HG03460 (cell line): ENCODE results near the gene TERT.
"Not testable (repeated sequence)": the region's sequence is repeated elsewhere in the genome, so short reads cannot be mapped to it uniquely, and the experiment has no call there.

Experiments used
- ATAC-seq: cut with Tn5 transposase; IDR thresholded peaks from one replicate; pipeline ENCODE4 v1.9.1; 2021; ENCODE audit not compliant: unreplicated experiment

Gene TERT

GRCh38 chr5:1280177-1281037 is 14.5 kb downstream of the TERT start:
- ATAC-seq: no peak

GRCh38 chr5:1279443-1280151 is 15.3 kb downstream of the TERT start:
- no peak for ATAC-seq

- ATAC-seq: no peak
Measured at GRCh38 chr5:1278656-1279442, 16.0 kb downstream of the TERT start.

- ATAC-seq: no peak
Measured at GRCh38 chr5:1278216-1278615, 16.7 kb downstream of the TERT start.

- ATAC-seq: no peak
Measured at GRCh38 chr5:1277781-1278180, 17.1 kb downstream of the TERT start.

DNA sequence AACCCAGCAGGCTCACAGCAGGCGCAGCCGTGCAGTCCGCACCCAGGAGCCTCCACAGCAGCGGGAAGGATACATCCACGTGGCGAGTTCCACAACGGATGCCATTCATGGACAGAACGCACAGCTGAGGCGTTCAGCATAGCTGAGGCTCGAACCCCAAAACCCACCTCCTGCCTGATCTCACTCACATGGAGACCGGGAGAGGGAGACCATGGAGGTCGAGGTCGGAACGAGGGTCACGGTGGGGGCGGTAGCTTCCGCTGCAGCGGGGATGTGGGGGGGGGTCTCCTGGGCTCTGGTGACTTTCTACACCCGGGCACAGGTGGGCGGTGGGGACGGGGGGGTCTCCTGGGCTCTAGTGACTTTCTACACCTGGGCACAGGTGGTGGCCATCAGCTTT is 17.5 kb downstream of the TERT start:
- no peak for ATAC-seq

- no peak for ATAC-seq
Measured at GRCh38 chr5:1276930-1277329, 17.9 kb downstream of the TERT start.

DNA sequence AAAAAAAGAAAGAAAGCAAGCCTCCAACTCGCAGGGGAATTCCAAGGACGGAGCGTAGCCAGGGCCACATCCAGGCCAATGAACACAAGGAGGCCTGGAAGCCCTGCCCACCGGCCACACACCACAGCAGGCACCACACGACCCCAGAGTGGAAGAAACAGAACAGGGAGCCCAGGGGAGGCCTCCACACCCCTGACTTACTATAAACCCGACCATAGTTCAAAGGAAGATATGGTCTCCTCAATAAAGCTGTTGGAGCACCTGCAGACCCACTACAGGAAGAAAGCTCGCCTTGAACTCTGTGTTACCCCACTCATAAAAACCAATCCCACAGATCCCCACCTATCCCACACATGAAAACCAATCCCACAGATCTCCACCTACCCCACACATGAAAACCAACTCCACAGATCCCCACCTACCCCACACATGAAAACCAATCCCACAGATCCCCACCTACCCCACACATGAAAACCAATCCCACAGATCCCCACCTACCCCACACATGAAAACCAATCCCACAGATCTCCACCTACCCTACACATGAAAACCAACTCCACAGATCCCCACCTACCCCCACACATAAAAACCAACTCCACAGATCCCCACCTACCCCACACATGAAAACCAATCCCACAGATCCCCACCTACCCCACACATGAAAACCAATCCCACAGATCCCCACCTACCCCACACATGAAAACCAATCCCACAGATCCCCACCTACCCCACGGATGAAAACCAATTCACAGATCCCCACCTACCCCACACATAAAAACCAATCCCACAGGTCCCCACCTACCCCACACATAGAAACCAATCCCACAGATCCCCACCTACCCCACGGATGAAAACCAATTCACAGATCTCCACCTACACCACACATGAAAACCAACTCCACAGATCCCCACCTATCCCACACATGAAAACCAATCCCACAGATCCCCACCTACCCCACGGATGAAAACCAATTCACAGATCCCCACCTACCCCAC is 19.2 kb downstream of the TERT start:
- not testable (repeated sequence) for ATAC-seq

- ATAC-seq: no peak
Measured at GRCh38 chr5:1274471-1274870, 20.4 kb downstream of the TERT start.

DNA sequence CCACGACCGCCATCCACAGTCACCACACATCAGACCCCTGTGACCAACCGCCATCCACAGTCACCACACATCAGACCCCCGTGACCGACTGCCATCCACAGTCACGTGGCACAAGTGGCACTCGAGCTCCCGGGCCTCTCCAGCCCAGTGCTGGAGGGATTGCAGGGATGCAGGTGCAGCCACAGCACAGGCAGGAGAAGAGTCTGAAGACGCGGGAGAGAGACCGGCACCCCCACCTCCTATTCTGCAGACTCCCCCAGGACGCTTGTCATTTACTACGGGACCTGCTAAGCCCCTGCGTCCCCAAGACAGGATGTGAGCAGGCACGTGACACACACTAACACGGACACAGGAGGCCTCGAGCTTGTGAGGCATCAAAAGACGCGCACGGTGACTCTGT is 21.1 kb downstream of the TERT start:
- ATAC-seq: no peak

DNA sequence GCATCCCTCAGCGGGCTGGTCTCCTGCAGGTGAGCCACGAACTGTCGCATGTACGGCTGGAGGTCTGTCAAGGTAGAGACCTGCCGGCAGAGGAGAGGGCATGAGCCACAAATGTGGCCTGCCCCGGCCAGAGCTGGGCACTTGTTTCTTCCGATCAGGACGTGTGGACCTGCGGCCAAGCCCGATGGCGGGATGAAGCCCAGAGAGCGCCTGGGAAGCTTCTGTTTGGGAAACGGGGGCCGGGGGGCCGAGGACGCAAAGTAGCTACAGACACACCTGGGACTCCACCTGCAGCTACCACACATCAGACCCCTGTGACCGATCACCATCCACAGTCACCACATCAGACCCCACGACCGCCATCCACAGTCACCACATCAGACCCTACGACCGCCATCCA is 22.7 kb downstream of the TERT start:
- ATAC-seq: no peak

DNA sequence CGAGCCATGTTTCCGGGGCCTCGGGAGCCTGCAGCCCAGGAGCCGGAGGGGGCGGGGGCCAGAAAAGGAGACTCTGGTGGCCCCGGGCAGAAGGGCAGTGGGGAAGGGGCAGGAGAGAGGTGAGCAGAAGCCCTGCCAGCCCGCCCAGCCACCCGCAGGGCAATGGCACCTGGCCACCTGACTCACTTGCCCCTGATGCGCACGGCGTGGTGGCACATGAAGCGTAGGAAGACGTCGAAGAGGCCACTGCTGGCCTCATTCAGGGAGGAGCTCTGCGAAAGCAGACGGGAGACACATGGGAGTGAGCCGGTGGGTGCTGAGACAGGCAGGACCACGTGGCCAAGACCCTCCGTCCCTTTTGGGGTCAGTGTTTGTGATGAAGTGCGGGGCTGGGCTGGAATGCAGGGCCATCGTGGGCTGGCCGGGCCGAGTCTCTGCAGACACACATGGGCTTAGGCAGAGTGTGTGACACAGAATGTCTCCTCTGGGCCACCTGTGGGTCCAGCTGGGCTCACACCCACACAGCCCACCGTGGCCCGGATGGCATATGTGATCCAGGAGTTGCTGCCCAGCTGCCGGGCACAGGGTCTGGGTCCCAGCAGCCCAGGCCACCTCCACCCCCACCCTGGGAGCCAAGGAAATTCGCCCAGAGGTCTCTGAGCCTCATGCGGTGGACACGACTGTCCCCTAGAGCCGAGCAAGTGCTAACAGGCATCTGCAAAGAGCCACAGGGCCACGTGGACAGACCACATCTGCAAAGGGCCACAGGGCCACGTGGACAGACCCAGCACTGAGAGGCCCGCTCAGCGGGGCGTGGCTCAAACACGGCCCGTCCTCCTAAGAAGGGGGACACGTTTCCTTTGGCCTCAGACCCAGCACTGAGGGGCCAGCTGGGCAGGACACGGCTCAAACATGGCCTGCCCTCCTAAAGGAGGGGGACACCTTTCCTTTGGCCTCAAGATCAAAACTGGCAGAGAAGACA is 23.6 kb downstream of the TERT start:
- no peak for ATAC-seq

DNA sequence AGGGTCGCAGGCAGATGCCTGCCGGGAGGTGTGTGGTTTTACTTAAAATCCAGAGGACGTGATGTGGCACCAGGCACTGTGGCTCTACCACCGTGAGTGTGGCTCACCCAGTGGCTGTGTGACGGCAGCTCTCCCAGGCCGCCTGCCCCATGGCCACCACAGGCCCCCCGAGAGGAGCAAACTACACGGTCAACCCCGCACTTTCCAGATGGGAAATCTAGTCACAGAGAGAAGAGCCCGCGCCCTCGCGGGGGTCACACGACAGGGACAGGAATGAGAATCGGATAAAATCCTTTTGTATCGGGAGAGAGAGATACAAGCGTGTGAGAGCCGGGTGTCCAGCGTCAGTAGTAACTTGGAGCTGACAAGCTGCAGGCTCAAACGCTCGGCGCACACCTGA is 24.4 kb downstream of the TERT start:
- no peak for ATAC-seq

GRCh38 chr5:1268666-1269065 is 26.2 kb downstream of the TERT start:
- no peak for ATAC-seq

GRCh38 chr5:1268056-1268455 is 26.8 kb downstream of the TERT start:
- ATAC-seq: no peak

DNA sequence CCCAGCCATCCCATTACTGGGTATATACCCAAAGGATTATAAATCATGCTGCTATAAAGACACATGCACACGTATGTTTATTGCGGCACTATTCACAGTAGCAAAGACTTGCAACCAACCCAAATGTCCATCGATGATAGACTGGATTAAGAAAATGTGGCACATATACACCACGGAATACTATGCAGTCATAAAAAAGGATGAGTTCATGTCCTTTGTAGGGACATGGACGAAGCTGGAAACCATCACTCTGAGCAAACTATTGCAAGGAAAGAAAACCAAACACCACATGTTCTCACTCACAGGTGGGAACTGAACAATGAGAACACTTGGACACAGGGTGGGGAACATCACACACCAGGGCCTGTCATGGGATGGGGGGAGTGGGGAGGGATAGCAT is 27.4 kb downstream of the TERT start:
- ATAC-seq: not testable (repeated sequence)

DNA sequence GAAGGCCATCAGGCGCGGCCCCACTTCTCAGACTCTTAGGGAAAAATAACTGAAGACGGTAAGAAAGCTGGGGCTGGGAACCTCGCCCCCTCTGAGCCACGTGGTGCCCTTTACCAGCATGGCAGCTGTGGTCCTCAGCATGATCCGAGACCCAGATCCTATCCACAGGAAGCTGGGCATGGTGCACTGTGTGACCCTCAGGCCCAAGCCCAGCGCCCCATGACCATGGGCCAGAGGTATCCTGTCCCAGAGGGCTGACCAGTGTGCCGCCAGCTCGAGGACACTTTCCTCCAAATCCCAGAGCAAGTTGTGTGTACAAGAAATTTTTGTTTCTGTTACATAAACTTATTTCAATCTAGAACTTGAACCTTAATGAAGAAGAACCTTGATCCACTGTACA is 28.1 kb downstream of the TERT start:
- ATAC-seq: no peak

DNA sequence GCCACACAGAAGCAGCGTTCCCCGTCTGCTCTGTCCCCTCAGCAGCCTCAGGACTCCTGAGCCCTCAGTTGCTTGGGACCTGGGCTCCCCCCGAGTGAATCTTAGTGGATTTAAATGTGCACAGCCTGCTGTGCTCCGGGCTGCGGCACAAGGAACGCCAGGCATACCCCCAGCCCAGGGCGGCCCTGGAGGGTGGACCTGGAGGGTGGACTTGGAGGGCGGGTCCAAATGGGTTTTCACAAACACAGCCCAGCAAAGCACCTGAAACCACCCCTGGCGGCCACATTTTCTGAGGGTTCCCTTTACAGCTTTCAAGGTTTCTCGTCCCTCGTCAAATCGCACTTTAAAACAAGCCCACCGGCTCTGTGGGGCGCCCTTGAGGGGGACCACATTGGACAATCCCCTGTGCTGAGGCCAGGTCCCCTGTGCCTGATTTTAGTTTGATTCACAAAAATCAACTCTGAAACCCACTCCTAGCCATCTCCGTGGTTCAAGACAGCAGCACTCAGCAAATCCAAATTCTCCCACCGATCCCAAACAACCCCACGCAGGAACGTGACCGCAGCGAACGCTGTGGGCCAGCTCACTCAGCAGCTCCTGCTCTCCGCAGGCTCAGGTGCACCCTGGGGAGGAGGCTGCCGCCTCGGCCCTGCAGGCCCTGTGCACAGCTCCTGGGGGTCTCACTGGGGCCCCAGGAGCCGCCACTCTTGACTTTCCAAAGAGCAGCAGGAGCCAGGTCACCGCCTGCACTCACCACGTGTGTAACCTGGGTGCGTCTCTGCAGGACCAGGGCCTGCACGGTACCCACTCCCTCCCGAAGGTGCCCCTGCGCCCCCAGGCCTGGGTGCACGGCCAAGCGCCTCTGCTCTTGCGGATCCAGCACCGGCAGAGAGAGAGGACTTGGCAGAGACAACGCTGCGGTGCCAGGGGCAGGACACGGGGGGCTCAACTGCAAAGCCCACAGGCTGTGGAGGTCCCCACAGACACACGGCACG is 29.1 kb downstream of the TERT start:
- no peak for ATAC-seq
